Ammon's horn (tissue), 1 donor: ENCODE results near the gene UNC5B.
A peak's percentile ranks its signal among the peaks of the same experiment; 100 is the strongest.

Experiments
- DNase-seq: peaks from one replicate; pipeline ENCODE4 v3.0.0-alpha.2; 2016; ENCODE audit warnings: low spot score

The UNC5B gene

DNA sequence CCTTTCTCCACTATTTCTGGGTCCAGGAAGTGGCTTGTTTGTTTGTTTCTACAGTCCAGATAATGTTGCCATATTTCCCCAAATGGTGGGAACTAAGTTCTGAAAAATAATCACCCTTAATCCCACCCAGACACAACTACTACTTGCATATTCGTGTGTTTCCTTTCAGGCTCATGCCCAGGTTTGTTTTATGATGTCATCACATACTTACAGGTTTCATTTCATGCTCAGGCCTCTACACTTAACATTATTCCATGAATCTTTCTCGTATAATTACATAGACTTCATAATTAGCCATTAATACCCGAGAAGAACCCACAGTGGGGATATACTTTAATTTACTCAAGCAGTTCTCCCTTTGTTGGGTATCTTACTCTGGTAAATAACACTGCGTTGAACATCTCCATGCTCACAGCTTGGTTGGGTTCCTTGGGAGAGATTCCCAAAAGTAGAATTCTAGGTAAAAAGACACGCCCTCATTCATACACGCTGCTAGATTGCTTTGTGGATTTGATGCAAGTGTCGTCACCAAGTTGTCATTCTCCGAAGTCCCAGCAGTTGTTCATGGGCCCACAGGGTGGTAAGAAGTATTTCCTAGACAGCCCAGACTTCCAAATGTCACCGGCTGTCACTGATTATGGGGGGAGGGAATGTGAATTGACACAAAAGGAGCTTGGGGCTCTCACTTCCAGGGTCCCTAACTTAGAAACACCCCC is 42.6 kb downstream of the UNC5B start:
- DNase-seq, result no peak

DNA sequence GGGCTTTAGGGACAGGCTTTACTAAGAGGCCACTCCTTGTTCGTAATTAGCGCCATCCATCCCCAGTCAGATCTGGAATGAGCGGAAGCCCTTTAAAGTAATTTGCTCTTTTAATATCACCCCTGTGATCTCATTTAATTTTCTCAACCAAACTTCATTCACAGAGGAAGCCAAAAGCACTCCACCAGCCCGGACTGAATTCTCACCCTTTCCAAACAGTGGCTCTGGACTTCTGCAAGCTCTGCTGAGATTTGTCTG is 43.1 kb downstream of the UNC5B start:
- DNase-seq, result no peak

DNA sequence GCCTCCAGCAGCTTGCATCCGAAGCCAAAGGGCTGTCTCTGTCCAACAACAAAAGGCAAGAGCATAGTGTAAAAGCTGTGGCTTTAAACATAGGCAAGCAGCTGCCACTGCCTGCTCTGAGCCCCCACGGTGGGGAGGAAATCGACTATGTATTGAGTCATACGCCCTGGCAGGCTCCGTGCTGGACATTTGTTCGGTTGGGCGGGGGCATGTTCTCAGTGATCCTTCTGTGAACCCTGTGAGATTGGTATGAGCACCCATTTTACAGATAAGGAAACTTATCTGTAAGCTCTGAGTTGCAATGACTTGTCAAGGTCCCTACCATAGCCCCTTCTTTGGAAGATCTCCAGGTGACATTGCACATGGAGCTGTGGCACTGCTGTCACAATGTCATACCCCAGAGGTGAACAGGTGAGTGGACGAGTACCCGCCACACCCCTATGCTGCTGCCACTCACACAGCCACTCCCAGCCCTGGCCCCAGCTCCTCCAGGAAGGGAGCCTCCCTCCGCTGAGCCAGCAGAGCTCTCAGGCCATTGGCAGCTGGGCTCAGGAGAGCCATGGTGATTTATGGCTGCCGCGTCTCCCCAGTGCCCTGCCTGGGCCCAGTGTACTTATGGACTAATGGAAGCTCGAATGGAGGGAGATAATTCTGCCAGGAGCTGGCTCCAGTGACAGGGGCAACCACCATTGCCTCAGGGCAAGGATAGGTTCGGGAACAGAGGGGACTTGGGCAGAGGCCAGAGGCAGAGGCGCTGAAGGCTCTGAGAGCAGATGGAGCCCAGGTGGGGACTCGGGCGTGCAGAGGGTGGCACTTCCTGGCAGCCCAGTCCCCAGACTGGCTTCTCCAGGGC is 43.7 kb downstream of the UNC5B start:
- DNase-seq, result no peak

DNA sequence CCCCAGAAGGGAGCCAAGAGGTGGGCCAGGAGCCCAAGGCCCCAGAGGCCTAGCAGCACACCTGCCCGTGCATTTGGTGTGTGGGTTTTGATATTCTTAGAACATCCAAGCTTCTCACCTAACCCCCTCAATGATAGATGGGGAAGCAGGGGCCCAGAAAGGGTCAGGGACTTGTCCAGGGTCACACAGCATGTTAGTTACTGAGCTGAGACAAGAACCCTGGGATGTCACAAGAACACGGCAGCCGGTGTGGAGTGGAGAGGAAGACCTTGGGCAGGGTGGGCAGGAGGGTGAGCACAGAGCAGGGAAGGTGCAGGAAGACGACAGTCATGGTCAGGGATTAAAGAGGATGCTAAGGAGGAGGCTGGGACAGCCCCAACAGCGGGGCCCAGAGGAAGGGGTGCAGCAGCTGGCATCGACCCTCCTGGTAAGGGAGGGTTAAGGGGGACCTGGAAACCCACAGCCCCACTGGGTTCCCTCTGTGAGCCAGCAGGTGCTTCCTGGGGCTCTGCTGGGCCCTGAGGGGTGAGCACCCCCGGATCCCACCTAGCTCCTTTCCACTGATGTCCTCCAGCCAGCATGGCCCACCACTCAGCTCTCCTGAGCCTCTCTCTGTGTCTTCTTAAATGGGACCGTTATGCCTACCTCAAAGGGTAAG is 44.4 kb downstream of the UNC5B start:
- no peak for DNase-seq

DNA sequence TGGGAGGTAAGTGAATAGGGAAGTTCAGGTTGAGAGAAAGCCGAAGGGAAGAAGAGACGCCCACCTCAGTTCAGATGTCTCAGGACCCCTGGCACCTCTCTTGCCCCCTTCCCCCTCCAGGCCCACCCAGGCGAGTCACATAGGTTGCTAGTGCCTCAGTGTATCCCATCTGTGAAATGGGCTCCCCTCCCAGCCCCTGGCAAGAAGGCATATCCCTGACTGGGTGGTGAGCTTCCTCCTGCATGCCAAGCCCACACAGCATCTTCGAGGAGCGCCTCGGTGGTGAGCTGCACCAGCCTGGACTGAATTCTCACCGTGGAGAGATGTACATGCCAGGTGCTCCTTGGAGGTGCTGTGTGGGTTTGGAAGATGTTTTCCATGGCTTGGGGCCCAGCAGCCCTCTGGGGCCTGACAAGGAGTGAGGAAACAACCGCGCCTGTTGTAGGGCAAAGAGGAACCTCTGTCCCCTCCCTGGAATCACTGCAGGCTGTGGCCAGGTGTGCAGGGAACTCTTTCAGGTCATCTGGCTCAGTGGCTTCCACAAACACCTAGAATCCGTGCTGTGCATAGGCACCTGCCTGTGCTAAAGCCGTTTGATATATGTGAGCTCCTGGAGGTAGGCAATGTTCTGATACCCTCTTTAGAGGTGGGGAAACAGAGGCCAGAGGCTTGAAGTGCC is 45.1 kb downstream of the UNC5B start:
- no peak for DNase-seq

DNA sequence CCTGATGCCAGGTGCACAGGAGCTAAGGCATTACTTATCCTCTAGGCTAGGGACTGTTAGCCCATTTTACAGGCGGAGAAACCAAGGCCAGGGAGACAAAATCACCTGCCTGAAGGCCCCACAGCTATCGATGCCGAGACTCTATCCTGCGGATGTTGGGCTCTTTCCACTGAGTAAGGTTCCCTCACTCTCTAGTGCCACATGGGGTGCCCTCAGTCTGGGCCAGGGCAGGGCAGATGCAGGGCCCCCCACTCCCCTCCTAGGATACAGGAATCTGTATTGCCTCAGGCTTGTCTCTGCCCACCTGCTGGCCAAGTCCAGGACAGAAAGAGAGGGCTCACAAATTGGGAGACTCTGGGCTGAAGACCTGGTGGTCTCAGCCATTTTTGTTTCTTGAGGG is 45.7 kb downstream of the UNC5B start:
- no peak for DNase-seq

DNA sequence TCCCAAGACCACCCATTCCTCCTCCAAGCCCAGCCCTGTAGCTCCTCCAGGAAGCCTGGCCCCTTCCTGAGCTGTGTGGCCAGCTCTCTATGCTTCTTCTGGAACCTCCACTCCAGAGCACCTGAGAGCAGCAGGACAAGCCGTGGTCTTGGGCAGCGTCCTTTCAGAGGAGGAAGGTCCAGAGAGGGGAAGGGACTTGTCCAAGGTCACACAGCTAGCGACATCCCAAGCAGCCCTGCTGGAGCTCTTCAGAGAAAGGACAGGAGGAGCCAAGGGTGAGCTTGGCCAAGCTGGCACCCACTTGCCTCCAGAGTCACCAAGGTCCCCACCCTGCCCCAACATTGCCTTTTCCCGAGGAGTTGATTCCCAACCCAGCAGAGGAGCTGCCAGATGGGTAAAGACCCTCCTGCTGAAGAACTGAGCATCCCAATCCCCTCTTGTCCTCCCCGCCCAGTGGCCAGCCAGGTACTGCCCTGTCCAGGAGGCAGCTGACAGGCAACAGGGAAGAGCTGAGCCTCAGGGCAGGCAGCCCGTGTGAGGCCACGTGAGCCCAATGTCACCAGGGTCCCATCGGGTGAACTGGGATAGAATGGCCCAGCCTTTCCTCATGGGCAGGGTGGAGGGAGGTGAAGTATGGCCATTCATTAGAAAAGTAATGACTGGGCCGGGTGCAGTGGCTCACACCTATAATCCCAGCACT is 46.2 kb downstream of the UNC5B start:
- DNase-seq, result no peak

DNA sequence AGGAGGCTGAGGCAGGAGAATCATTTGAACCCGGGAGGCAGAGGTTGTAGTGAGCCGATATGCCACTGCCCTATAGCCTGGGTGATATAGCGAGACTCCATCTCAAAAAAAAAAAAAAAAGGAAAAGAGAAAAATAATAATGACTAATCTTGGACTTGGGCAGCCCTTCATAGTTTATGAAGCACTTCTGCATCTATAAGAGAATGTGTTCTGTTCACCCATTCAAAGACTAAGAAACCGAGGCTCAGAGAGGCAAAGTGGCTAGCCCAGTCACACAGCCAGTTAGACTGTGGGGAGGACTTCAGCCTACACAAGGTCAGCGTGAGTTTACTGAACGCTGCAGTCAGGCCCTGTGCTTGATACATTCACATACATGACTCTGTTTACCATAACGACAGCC is 46.9 kb downstream of the UNC5B start:
- no peak for DNase-seq

DNA sequence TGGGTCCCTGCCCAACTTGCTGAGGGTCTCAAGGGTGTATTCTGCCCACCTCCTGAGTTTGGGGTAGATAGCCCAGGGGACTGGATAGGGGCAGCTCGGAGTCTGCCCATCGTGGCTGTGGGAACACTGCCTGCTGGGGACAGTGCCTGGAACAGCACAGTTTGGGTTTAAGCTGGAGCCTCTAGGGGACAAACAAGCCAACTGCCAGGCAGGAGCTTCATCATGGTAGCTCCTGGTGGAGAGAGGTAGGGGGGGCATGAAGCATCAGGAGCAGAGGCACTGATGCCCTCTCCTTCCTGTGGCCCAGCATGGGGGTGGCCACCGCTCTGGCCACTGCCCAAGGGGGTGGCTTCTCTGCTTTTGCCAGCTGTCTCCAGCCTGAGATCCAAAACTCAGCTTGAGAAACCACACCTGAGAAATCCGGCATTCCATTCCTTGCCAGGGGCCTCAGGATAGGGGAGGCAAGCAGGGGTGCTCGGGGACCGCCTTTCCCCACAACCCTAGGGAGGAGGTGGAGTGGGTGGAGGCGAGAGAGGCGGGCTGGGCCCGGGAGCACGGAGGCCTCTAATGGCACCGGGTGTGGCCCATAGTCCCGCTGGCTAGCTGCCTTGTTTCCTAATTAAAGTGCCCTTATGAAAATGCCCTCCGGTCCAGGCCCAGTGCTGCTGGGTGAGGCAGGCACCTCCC is 47.6 kb downstream of the UNC5B start:
- DNase-seq, result no peak

DNA sequence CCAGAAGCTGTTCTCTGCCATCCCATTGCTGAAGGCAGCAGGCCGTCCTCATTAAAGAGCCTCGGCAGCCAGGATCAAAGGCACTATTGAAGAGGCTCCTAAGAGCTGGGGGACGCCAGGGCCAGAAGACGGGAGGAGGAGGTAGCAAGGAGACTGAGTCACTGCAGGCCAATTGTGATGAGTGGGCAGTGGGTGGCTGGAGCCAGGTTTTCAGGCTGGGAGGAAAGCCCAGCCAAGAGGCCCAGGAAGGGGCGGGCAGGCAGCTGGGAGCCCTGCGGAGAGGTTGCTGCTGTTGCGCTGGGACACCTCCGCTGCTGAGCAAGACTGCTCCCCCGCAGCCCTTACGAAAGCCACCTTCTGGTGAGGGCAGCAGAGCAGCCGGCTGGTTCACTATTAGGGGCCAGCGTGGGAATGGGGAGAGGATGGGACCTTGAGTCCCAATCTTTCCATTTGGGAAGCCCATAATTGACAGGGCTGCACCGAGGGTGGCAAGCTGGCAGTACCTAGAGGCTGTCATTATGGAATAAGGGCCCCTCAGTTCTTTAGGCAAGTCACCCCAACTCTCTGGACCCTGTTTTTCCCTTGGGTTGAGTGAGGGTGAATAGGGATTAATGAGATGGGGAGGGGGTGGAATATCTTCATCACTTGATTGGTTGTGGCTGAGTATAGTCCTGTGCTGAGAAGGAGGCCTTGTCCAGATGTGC is 48.4 kb downstream of the UNC5B start:
- DNase-seq, result peak; percentile 78

DNA sequence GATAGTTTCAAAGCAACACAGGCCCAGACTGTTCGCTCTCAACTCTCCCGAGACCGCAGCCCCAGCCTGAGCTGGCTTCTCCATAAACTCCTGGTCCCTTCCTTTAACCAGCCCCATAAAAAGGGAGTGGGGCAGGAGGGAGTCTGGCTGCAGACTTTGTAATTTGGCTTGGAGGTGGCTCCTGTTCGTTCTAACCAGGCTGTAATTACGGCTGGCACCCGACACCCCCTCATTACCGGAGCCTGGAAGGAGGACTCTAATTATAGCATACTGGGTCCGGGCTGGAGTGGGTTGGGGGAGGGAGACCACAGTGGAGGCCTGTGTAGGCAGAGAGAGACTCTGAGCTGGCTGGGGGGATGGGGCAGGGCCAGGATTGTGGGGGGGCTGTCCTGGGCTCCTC is 49.7 kb downstream of the UNC5B start:
- no peak for DNase-seq

DNA sequence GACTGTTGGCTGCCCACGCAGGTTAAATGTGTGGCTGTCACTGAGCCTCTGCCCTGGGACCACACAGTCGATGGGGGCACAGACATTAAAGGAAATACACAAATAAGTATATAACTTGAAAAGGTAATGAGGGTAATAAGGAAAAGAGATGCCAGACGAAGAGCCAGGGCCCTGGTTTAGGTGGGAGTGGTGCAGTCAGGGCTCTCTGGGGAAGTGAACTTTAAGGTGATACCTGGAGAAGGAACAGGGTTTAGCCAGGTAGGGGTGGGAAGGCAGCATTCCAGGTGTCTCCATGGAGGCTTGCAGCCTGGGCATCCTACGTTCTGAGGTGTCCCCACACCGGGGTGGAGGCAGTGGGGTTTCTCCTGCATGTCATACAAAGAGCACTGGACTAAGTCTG is 50.4 kb downstream of the UNC5B start:
- DNase-seq, result no peak

DNA sequence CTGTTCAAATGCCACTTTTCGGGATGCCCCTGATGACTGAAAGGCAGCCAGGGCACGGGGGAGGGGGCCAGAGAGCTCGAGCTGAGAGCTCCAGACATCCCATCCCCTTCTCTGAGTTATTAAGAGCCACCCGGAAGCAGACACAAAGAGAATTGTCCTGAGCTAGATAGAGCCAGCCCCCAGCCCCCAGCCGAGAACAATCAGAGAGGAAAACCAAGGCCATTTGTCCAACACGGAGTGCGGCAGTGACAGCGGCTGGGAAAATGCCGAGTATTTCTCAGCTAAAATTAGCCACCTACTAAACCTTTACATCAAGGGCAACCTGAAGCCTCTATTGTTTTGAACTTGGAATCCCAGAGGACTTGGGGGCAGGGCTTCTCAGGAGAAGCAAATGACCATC is 51.0 kb downstream of the UNC5B start:
- peak; percentile 67 for DNase-seq

DNA sequence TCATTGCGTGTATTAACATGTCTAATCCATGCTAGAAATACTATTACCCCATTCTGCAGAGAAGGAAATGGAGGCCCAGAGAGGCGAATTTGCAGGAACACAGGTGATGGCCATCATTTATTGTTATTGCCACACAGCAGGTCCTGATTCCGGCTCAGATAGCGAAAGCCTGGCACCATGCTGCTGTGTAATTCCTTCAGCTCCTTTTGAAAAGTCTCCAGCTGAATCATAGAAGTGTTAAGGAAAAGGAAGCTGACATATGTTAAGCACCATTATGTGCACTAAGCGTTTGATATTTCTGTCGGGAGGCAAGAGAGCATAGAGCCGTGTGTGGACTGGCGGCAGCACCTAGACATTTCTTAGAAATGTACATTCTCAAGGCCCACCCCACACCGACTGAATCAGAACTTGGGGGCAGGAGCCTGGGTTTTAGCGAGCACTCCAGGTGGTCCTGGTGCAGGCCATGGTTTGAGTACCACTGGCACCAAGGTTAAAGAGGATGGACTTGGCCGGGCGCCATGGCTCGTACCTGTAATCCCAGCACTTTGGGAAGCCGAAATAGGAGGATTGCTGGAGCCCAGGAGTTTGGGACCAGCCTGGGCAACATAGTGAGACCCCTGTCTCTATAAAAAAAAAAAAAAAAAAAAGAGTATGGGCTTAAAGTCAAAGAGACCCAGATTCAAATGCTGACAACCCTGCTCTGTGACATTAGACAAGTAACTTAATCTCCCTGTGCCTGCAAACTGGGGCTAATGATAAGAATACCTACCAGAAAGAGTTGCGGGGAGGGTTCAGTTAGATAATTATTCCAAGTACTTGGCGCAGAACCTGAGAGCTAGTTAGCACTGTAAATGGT is 52.2 kb downstream of the UNC5B start:
- no peak for DNase-seq

DNA sequence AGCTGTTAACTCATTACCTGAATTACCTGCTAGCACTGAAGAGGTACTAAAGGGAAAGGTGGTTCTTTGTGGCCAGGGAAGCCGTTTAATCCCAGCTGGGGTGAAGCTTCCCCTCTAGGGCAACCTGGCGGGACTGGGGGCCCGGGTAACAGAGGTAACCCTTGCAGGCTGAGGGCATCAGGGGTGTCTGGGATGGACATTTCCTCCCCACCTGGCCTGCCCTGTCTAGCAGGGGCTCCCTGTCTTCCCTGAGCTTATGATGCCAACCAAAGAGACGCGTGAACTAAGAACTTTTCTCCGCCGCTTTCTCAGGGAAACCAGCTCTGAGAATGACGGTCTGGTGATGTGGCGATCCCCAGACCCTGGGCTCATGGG is 52.8 kb downstream of the UNC5B start:
- no peak for DNase-seq

DNA sequence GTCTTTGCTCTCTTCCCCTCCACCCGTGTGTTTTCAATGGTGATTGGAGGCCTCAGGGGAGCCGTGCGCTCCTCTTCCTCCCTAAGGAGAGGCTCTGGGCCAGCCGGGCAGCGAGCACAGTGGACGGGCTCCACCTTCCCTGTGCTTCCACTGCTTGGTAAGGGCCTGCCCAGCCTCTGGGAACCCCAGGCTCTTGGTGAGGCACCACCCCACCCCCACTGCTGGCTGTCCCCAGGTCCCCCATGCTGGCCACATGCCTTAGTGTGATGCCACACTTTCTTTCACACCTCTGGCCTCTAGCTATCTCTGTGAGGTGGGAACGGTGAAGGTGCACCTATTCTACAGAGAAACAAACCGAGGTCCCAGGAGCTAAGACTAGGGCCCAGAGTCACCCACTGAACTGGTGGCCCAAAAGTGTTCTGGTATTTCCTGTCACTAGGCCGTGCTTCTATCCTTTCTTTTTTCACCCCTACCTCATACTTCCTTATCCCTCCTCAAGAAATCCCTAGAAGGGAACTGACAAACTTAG is 53.3 kb downstream of the UNC5B start:
- no peak for DNase-seq

DNA sequence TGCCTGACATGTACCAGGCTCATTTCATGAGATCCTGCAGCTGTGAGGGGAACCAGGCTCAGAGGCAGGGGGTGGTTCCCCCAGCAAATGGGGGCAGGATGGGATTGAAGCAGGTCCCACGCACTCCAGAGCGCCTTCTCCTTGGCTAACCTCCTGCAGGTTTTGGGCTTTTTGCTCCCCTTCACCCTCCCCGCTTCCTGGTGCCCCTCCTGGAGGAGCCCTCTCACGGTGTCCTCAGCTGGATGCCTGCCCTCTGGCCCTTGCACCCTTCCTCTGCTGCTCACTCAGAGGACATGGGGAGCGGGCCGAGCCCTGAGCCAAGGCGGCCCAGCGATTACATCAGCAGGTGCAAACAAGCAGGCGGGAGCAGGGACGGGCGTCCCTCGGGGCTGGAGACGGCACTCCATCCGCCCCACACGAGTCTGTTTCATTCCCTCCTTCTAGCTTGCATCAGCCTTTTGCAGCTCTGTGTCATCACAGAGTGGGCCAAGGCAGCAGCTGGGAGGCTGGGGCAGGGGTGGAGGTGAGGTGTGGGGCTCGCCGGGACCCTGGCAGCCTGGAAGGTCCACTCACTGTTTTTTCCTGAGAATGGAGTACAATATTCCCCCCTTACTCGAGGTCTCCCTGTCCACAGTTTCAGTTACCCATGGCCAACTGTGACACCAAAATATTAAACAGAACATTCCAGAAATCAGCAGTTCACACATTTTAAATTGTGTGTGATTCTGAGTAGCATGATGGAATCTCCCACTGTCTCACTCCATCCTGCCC is 54.0 kb downstream of the UNC5B start:
- no peak for DNase-seq

DNA sequence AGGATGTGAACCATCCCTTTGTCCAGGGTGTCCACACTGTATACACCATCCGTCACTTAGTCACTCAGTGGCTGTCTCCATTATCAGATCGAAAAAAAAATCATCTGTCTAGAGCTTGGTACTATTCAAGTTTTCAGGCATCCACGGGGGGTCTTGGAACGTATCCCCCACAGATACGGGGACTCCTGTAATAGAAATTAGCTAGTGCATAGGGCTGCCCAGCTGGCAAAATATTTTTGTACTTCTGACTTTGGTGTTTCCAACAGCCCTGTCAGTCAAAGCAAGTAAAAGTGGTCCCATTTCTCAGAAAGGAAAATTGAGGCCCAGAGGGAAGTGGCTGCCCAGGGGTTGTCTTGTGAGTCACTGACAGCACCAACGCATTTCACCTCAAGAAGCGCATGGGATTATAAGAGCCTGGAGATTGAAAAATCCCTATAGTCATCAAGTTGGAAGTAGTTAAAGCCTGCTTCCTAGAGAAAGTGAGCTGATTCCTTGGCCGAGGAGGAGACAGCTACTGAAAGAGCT is 54.6 kb downstream of the UNC5B start:
- no peak for DNase-seq
